Stimulated activated CD4-positive, alpha-beta T cell treated with anti-CD3 and anti-CD28 coated beads, Interleukin-2, amount 100 ng/mL, for 24 hours (primary cell): Measurements from ENCODE around the gene CRISP2.

Experiments used
- DNase-seq, 2 donors: peaks; one replicate each; pipeline ENCODE4 v3.0.0-alpha.2; 2020

The CRISP2 gene

DNA sequence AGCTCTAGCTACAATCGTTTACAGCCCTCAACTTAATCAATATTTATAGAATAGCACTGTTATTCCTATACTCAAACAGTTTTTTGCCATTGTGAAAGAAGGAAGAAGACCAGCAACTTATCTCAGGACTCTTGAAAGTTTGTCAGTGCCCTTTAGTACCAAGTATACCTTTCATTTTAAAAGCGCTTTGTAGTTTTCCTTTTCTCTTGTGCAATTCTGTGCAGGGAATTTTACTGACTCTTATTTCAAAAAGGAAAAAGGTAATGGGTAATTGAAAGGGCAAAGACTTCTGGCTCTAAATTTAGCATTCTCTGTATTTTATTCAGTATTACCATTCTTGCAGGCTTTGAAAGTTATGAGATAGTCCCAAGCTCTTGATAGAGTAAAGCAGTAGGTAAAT is 59.9 kb downstream of the CRISP2 start:
- no peak for DNase-seq

DNA sequence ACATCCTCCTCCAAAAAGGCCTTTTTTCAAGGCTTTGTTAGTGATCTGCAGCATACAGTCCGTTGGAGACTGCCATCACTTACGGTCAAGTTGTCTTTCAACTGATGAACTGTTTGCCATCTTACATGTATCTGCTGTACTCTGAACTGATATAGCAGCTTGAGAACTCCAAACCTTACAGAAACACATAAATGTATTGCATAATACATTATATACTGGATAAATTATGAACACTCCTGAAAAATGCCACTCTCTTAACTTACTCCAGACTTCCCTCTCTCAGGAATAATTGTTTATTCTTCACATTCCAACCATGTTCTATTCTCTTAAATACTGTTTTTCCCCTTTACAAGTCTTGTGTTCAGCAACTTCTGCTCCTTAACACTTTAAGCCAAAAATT is 62.1 kb downstream of the CRISP2 start:
- no peak for DNase-seq

DNA sequence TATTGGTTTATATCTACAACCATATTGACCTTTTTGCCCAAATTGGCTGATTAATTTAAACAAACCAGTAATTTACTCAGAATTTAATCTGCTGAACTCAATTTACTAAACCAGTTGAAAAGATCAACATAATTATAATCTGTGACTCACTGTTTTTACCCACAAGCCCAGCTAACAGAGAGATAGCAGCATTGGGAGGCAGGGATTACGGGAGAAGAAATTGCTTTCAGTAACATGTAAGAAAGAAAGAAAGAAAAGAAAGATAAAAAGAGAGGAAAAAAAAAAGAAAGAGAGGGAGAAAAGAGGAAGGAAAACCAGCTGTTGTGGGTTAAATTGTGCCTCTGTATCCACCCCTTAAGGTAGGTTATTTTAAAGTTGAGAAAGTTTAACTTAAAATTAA is 63.4 kb downstream of the CRISP2 start:
- no peak for DNase-seq

DNA sequence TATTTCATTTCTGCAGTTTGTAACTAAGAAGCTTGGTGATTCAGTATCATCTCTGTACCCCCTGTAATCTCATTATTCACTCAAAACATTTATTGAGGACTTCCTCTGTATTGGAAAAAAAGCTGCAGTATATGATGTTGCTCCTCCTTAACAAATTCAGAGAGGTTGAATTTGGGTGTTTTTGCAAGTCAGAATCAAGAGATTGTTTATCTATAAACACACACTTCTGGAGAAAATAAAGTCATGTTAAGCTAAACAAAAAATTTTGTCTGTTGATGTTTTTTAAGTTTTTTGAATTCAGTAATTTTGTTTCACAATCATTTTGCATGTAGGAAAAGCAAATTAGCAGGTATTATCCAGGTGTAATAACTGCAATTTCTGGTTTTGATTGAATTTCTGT is 65.3 kb downstream of the CRISP2 start:
- DNase-seq = no peak

DNA sequence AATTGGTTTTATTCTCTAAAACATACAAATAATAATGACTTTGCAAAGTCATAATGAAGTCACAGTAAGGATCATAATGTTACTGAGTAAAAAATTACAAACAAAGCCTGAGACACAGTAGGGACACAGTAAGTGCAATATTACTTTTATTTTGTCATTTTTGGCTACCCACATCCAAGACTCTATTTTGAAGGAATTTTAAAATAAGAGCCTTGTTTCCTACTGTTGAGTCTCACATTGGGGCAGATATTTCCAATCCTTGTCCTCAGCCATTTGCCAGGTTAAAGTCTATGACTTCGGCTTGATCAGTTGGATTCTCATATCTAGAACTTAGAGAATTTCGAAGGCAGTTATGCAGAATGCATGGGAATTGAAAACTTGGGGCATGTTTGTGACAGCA is 65.9 kb downstream of the CRISP2 start:
- DNase-seq = no peak

DNA sequence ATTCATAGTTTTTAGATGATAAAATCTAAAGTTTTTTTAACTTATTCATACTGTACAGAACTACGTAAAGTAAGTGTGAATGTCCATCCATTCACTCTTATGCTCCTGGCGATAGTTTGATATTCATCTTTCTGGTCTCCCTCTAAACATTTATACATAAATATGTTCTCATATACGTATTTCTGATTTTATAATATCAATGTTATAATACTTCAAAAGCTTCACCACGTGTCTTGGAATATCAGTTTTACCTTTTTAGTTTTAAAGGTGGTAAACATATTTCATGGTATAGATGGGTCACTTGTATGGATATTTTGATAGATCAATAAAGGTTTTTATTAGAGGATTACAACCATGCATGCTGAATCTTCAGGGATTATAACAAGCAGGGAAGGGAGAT is 66.4 kb downstream of the CRISP2 start:
- DNase-seq = no peak

DNA sequence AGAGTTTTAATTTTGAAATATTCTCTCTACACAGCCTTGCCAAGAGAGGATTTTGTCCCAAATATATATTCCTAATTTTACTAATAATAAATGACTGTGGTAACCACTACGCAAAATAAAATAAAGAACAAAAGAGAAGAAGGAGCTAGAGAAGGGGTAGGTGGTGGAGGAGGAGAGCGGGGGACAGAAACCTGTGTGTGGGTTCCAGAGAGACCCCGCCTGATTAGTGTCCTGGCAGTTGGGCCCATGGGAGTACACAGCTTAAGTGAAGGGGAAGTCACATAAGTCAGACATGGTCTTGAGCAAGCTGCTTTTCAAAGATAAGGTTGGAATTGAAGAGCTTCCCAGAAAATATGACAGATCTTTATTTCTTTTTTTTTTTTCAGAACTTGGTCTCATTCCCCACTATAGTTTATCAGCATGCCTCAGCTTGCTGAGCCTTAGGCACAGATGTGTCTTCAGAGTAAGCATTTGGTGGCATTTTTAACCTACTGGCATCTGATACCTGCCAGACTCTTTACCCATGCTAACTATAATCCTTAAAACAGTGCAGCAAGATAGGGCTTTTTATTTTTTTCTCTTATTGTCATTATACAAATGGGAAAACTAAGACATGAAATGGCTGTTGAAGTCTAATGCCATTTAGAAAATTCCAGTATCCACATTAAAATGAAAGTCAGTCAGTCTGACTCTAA is 67.1 kb downstream of the CRISP2 start:
- no peak for DNase-seq

DNA sequence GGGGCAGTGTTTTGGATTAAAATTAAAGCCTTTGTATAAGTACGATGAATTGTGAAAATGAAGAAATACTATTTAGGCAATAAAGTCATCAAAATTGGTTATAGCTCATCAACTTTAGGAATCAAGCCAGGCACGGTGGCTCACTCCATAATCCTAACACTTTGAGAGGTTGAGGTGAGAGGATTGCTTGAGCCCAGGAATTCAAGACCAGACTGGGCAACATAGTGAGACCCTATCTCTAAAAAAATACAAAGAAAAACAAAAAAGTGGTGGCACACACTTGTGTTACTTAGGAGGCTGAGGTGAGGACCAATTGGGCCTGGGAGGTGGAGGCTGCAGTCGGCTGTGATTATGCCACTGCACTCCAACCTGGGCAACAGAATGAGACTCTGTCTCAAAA is 68.2 kb downstream of the CRISP2 start:
- DNase-seq = no peak
